Measurements from ENCODE around the gene ABCA6.

DNA sequence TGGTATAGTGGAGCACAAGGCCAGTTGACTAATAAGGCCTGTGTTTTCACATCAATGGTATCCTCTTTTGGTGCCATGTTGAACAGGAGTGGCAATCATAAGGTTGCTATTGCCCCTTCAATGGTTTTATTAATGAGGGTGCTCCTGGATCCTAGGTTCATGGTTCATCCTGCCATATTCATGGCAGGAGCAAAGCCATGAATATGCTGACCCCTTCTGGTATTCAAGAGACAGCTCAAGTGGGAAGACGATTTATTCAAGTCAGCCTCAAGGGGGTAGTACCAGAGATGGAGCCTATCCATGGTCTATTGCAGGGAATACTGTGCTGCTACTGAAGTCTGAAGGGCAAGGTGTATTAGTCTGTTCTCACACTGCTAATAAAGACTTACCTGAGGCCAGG is 83.5 kb downstream of the ABCA6 start:
- no peak for TF ChIP-seq EZH2 (IDR thresholded peaks at IDR 0.05; ENCODE audit: borderline replicate concordance, low read length)
- TF ChIP-seq, protein P1, sequence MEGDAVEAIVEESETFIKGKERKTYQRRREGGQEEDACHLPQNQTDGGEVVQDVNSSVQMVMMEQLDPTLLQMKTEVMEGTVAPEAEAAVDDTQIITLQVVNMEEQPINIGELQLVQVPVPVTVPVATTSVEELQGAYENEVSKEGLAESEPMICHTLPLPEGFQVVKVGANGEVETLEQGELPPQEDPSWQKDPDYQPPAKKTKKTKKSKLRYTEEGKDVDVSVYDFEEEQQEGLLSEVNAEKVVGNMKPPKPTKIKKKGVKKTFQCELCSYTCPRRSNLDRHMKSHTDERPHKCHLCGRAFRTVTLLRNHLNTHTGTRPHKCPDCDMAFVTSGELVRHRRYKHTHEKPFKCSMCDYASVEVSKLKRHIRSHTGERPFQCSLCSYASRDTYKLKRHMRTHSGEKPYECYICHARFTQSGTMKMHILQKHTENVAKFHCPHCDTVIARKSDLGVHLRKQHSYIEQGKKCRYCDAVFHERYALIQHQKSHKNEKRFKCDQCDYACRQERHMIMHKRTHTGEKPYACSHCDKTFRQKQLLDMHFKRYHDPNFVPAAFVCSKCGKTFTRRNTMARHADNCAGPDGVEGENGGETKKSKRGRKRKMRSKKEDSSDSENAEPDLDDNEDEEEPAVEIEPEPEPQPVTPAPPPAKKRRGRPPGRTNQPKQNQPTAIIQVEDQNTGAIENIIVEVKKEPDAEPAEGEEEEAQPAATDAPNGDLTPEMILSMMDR (IDR thresholded peaks at IDR 0.05; ENCODE audit: low read length): peak; percentile 18; the same call in 1 of the 2 replicates
